ENCODE results near the gene TUBA4A. TPM values are rescaled to one million over a fixed set of nuclear protein-coding genes. Genes with fewer than 3 reads are reported as not detected.

TUBA4A gene
- total RNA-seq, 4 donors from 2014 or later = 26.9 to 74.0 (median 50.3) TPM

GRCh38 chr2:219246559-219246958 is 7.2 kb downstream of the TUBA4A start:
- no peak for ATAC-seq (ENCODE audit: low FRiP score)
- no peak for DNase-seq (ENCODE audit: low spot score)
- TF ChIP-seq CTCF (IDR thresholded peaks at IDR 0.05) = no peak

- ATAC-seq (ENCODE audit: low FRiP score) (peak; percentile 1), DNase-seq (ENCODE audit: low spot score) (no peak)
- TF ChIP-seq CTCF (IDR thresholded peaks at IDR 0.05) = no peak
These were observed 7.9 kb downstream of the TUBA4A start for GRCh38 chr2:219245899-219246230.

GRCh38 chr2:219245148-219245898 is 8.4 kb downstream of the TUBA4A start, which contains the start of the genes GLB1L and STK16:
GLB1L (minus strand) TSS chr2:219245444; CDS start chr2:219243573, 1,871 bp downstream.
STK16 (plus strand) TSS chr2:219245479; CDS start chr2:219246000, 521 bp downstream.
- peak; percentile 84 for DNase-seq (ENCODE audit: low spot score)
- no peak for TF ChIP-seq CTCF (IDR thresholded peaks at IDR 0.05)
- ATAC-seq (ENCODE audit: low FRiP score) = peak; percentile 92

GRCh38 chr2:219244789-219245147 is 8.9 kb downstream of the TUBA4A start:
- ATAC-seq (ENCODE audit: low FRiP score) = no peak
- DNase-seq (ENCODE audit: low spot score) = no peak
- TF ChIP-seq CTCF (IDR thresholded peaks at IDR 0.05) = no peak

GRCh38 chr2:219243291-219243761 is 10.4 kb downstream of the TUBA4A start:
- no peak for DNase-seq (ENCODE audit: low spot score)
- TF ChIP-seq CTCF (IDR thresholded peaks at IDR 0.05) = no peak
- ATAC-seq (ENCODE audit: low FRiP score) = peak; percentile 41

GRCh38 chr2:219234331-219234730 is 19.4 kb downstream of the TUBA4A start:
- ATAC-seq (ENCODE audit: low FRiP score) (no peak), DNase-seq (ENCODE audit: low spot score) (no peak)
- no peak for TF ChIP-seq CTCF (IDR thresholded peaks at IDR 0.05)

- ATAC-seq (ENCODE audit: low FRiP score) (peak; percentile 36), DNase-seq (ENCODE audit: low spot score) (no peak)
- TF ChIP-seq CTCF (IDR thresholded peaks at IDR 0.05) = no peak
These were observed 23.6 kb downstream of the TUBA4A start for GRCh38 chr2:219230059-219230540.
